GM12864 (cell line): ENCODE results near the gene ARHGAP27.
"Not testable (repeated sequence)": the region's sequence is repeated elsewhere in the genome, so short reads cannot be mapped to it uniquely, and the experiment has no call there.

Experiments
- DNase-seq: peaks from one replicate; pipeline ENCODE4 v3.0.0-alpha.2; 2011; ENCODE audit warnings: low read depth
- H3K4me3 ChIP-seq: 2 replicates; pipeline ENCODE4 v1.5.1; 2011; ENCODE audit warnings: mild to moderate bottlenecking, low read depth, low read length, control low read depth
- CTCF ChIP-seq: IDR thresholded peaks from 2 replicates; pipeline ENCODE4 v1.5.1; 2011; ENCODE audit warnings: low read depth, mild to moderate bottlenecking, moderate library complexity, low read length, control low read depth, inconsistent platforms; ENCODE audit errors: missing control alignments

ARHGAP27 gene

GRCh38 chr17:45441526-45442310 lies 9.0 kb upstream of the ARHGAP27 start:
- TF ChIP-seq CTCF = no peak
- no peak overlapping the region for H3K4me3 ChIP-seq
- DNase-seq = no peak

- not testable (repeated sequence) for H3K4me3 ChIP-seq
Observed at GRCh38 chr17:45440839-45441515, 8.3 kb upstream of the ARHGAP27 start.

GRCh38 chr17:45440161-45440778 lies 7.6 kb upstream of the ARHGAP27 start:
- no peak for DNase-seq
- TF ChIP-seq CTCF = no peak
- H3K4me3 ChIP-seq = no peak overlapping the region

More at GRCh38 chr17:45440839-45441515, 8.3 kb upstream of the ARHGAP27 start:
- peak; percentile 53 for DNase-seq

- no peak overlapping the region for H3K4me3 ChIP-seq
- TF ChIP-seq CTCF = no peak
- no peak for DNase-seq
Observed at GRCh38 chr17:45438931-45439610, 6.4 kb upstream of the ARHGAP27 start.

GRCh38 chr17:45437465-45438283 lies 5.0 kb upstream of the ARHGAP27 start:
- no peak for DNase-seq
- no peak overlapping the region for H3K4me3 ChIP-seq
- TF ChIP-seq CTCF = no peak

GRCh38 chr17:45436625-45437464 lies 4.2 kb upstream of the ARHGAP27 start:
- H3K4me3 ChIP-seq = no peak overlapping the region
- no peak for TF ChIP-seq CTCF
- DNase-seq = no peak
